H1 (cell line): ENCODE data around the gene TBRG4. TPM values are rescaled to one million over a fixed set of nuclear protein-coding genes. Genes with fewer than 3 reads are reported as not detected.

Experiments
- CTCF ChIA-PET: fragments of 300-600 bp; sonication (Branson Sonifier 250); formaldehyde crosslinking; loops from one replicate; lab custom pipeline; 2021; ENCODE audit not compliant: partially characterized antibody; lab: Charles Lee
- POLR2A ChIA-PET: fragments of 300-600 bp; sonication (Branson Sonifier 250); formaldehyde crosslinking; loops from one replicate; lab custom pipeline; 2021; ENCODE audit warnings: inconsistent platforms; ENCODE audit not compliant: partially characterized antibody; lab: Charles Lee
- DNase-seq, 2 experiments: peaks; one replicate each; pipeline versions ENCODE4 v3.0.0 to v3.0.0-alpha.2; 2010 to 2022; ENCODE audit warnings: low spot score in 2 of 2, low read depth in 1 of 2, mixed read lengths in 1 of 2
- FAIRE-seq: peaks from 2 replicates; lab custom pipeline; 2011; peaks lifted over from hg19 to GRCh38; lab: Jason Lieb, UNC
- H2AFZ ChIP-seq: 2 replicates; pipeline ENCODE4 v1.8.1; 2012; ENCODE audit warnings: low read length, inconsistent platforms
- H2AK5ac ChIP-seq: 2 replicates; pipeline ENCODE4 v1.6.1; 2013; ENCODE audit warnings: low read depth, low read length
- H2BK120ac ChIP-seq: replicated peaks from 2 replicates; pipeline ENCODE3; 2013; ENCODE audit warnings: low read depth, low read length, inconsistent platforms
- H2BK12ac ChIP-seq: 2 replicates; pipeline ENCODE4 v1.6.1; 2013; ENCODE audit warnings: low read depth, low read length
- H2BK15ac ChIP-seq: 2 replicates; pipeline ENCODE4 v1.6.1; 2013; ENCODE audit warnings: low read length
- H2BK20ac ChIP-seq: 2 replicates; pipeline ENCODE4 v1.6.1; 2013; ENCODE audit warnings: low read length
- H2BK5ac ChIP-seq: 2 replicates; pipeline ENCODE4 v1.6.1; 2013; ENCODE audit warnings: low read depth, low read length
- H3K14ac ChIP-seq: 2 replicates; pipeline ENCODE4 v1.6.1; 2013; ENCODE audit warnings: inconsistent platforms; ENCODE audit not compliant: insufficient read length
- H3K18ac ChIP-seq: 2 replicates; pipeline ENCODE4 v1.6.1; 2013; ENCODE audit warnings: low read length; ENCODE audit errors: extremely low read depth
- H3K23ac ChIP-seq: 2 replicates; pipeline ENCODE4 v1.6.1; 2013; ENCODE audit warnings: inconsistent platforms; ENCODE audit not compliant: insufficient read length
- H3K23me2 ChIP-seq: 2 replicates; pipeline ENCODE4 v1.6.1; 2013; ENCODE audit warnings: low read depth, low read length
- H3K27ac ChIP-seq: 2 replicates; pipeline ENCODE4 v1.6.1; 2011; ENCODE audit warnings: low read depth, low read length, inconsistent platforms
- H3K27me3 ChIP-seq, 4 experiments: replicated peaks in 1 of 4; 1 replicate in 1 of 4; 2 replicates in 3 of 4; pipeline versions ENCODE4 v1.6.1 to v1.8.1; 2011 to 2013; ENCODE audit warnings: low read length in 3 of 4, mild to moderate bottlenecking in 3 of 4, inconsistent platforms in 2 of 4, mixed read lengths in 2 of 4, moderate library complexity in 1 of 4; ENCODE audit not compliant: control insufficient read depth in 3 of 4, insufficient read depth in 3 of 4; ENCODE audit errors: extremely low read depth in 1 of 4
- H3K36me3 ChIP-seq, 4 experiments: 2 replicates each; pipeline versions ENCODE4 v1.6.1 to v1.8.1; 2011 to 2013; ENCODE audit warnings: mild to moderate bottlenecking in 4 of 4, low read length in 3 of 4, moderate library complexity in 2 of 4, control low read depth in 1 of 4, inconsistent platforms in 1 of 4; ENCODE audit not compliant: insufficient read depth in 4 of 4, control insufficient read depth in 2 of 4
- H3K4ac ChIP-seq: replicated peaks from 2 replicates; pipeline ENCODE3; 2013; ENCODE audit warnings: low read length, low read depth, mixed read lengths, inconsistent platforms; ENCODE audit not compliant: insufficient read length
- H3K4me1 ChIP-seq, 4 experiments: replicated peaks in 1 of 4; 1 replicate in 1 of 4; 2 replicates in 3 of 4; pipeline versions ENCODE4 v1.6.1 to v1.8.1; 2011 to 2013; ENCODE audit warnings: low read length in 3 of 4, inconsistent platforms in 2 of 4, mixed read lengths in 1 of 4; ENCODE audit not compliant: insufficient read depth in 4 of 4, control insufficient read depth in 3 of 4
- H3K4me2 ChIP-seq, 2 experiments: 2 replicates each; pipeline versions ENCODE4 v1.6.1 to v1.8.1; 2011 to 2013; ENCODE audit warnings: low read depth in 2 of 2, low read length in 2 of 2, control low read depth in 1 of 2, inconsistent platforms in 1 of 2, mild to moderate bottlenecking in 1 of 2; ENCODE audit not compliant: insufficient read depth in 1 of 2
- H3K4me3 ChIP-seq, 4 experiments: fragments of 200-600, 300-600 bp in 1 of 4; sonication (generic), shearing (Covaris generic), sonication (Bioruptor Twin) in 1 of 4; 2 replicates each; pipeline versions ENCODE4 v1.5.1 to v1.8.1; 2011 to 2016; ENCODE audit warnings: low read length in 4 of 4, low read depth in 3 of 4, control low read depth in 2 of 4, inconsistent platforms in 2 of 4, mild to moderate bottlenecking in 2 of 4, mixed read lengths in 1 of 4, moderate library complexity in 1 of 4; ENCODE audit not compliant: insufficient read depth in 2 of 4; ENCODE audit errors: extremely low read depth in 1 of 4
- H3K56ac ChIP-seq: replicated peaks from 2 replicates; pipeline ENCODE3; 2013; ENCODE audit warnings: low read depth, mild to moderate bottlenecking, mixed read lengths, low read length, inconsistent platforms; ENCODE audit not compliant: insufficient read length
- H3K79me1 ChIP-seq: 2 replicates; pipeline ENCODE4 v1.6.1; 2013; ENCODE audit warnings: low read depth, low read length, control low read depth
- H3K79me2 ChIP-seq, 2 experiments: 2 replicates each; pipeline versions ENCODE4 v1.6.1 to v1.8.1; 2012 to 2013; ENCODE audit warnings: low read length in 2 of 2, mild to moderate bottlenecking in 2 of 2, inconsistent platforms in 1 of 2; ENCODE audit not compliant: insufficient read depth in 2 of 2, control insufficient read depth in 1 of 2
- H3K9ac ChIP-seq, 4 experiments: replicated peaks in 1 of 4; 1 replicate in 1 of 4; 2 replicates in 3 of 4; pipeline versions ENCODE4 v1.6.1 to v1.8.1; 2011 to 2013; ENCODE audit warnings: low read depth in 3 of 4, low read length in 3 of 4, control low read depth in 2 of 4, mild to moderate bottlenecking in 2 of 4, moderate library complexity in 2 of 4, inconsistent platforms in 1 of 4; ENCODE audit errors: extremely low read depth in 1 of 4
- H3K9me3 ChIP-seq, 2 experiments: 2 replicates each; pipeline versions ENCODE4 v1.6.1 to v1.8.1; 2012 to 2013; ENCODE audit warnings: mild to moderate bottlenecking in 2 of 2, moderate library complexity in 2 of 2, control low read depth in 1 of 2, inconsistent platforms in 1 of 2, low read depth in 1 of 2, low read length in 1 of 2, mixed read lengths in 1 of 2; ENCODE audit not compliant: insufficient read depth in 2 of 2
- H4K20me1 ChIP-seq, 2 experiments: replicated peaks in 1 of 2; 2 replicates each; pipeline versions ENCODE3 to v1.8.1; 2011 to 2013; ENCODE audit warnings: inconsistent platforms in 2 of 2, low read length in 2 of 2, mild to moderate bottlenecking in 1 of 2; ENCODE audit not compliant: insufficient read depth in 2 of 2, control insufficient read depth in 1 of 2
- H4K5ac ChIP-seq: 2 replicates; pipeline ENCODE4 v1.6.1; 2013; ENCODE audit warnings: low read length, low read depth, mixed read lengths, inconsistent platforms; ENCODE audit not compliant: insufficient read length
- H4K8ac ChIP-seq: 2 replicates; pipeline ENCODE4 v1.8.0; 2013; ENCODE audit warnings: mild to moderate bottlenecking, moderate library complexity, low read length, inconsistent platforms; ENCODE audit not compliant: insufficient read depth; ENCODE audit errors: extremely low read depth
- H4K91ac ChIP-seq: replicated peaks from 2 replicates; pipeline ENCODE3; 2013; ENCODE audit warnings: low read length, mixed read lengths, inconsistent platforms; ENCODE audit not compliant: insufficient read length
- BRCA1 ChIP-seq: IDR thresholded peaks from 2 replicates; pipeline ENCODE4 v1.6.1; 2012; ENCODE audit warnings: low read depth, low read length, improper control_type of control experiment
- E2F6 ChIP-seq: IDR thresholded peaks from 2 replicates; pipeline ENCODE4 v1.6.1; 2012; ENCODE audit warnings: inconsistent platforms
- HDAC2 ChIP-seq, 2 experiments: fragments of 300-600 bp in 1 of 2; sonication (generic) in 1 of 2; IDR thresholded peaks; 2 replicates each; pipeline ENCODE4 v1.6.1; 2011 to 2012; ENCODE audit warnings: low read depth in 2 of 2, low read length in 2 of 2, mild to moderate bottlenecking in 2 of 2, moderate library complexity in 2 of 2, borderline replicate concordance in 1 of 2, inconsistent platforms in 1 of 2
- JUND ChIP-seq: IDR thresholded peaks from 2 replicates; pipeline ENCODE4 v1.6.1; 2011; ENCODE audit warnings: mild to moderate bottlenecking, improper control_type of control experiment, low read length
- KDM5A ChIP-seq: fragments of 200-600 bp; IDR thresholded peaks from 2 replicates; pipeline ENCODE4 v1.7.1; 2012; ENCODE audit warnings: mild to moderate bottlenecking, low read length, inconsistent platforms, mixed read lengths
- POLR2A ChIP-seq, 2 experiments: IDR thresholded peaks; 1 replicate in 1 of 2; 2 replicates in 1 of 2; pipeline ENCODE4 v1.6.1; 2011; ENCODE audit warnings: low read depth in 2 of 2, low read length in 2 of 2, mild to moderate bottlenecking in 2 of 2; ENCODE audit errors: control extremely low read depth in 1 of 2
- RAD21 ChIP-seq, 2 experiments: IDR thresholded peaks in 1 of 2; conservative IDR thresholded peaks in 1 of 2; 2 replicates each; pipeline ENCODE4 v1.6.1; 2011; ENCODE audit warnings: low read depth in 2 of 2, low read length in 2 of 2, improper control_type of control experiment in 1 of 2, inconsistent platforms in 1 of 2, mild to moderate bottlenecking in 1 of 2, moderate library complexity in 1 of 2
- SIN3A ChIP-seq, 2 experiments: IDR thresholded peaks in 1 of 2; conservative IDR thresholded peaks in 1 of 2; 2 replicates each; pipeline ENCODE4 v1.6.1; 2011 to 2012; ENCODE audit warnings: low read length in 2 of 2, improper control_type of control experiment in 1 of 2, low read depth in 1 of 2, mild to moderate bottlenecking in 1 of 2
- SP1 ChIP-seq: IDR thresholded peaks from 2 replicates; pipeline ENCODE4 v1.6.1; 2011; ENCODE audit warnings: low read depth, low read length
- SUZ12 ChIP-seq: fragments of 200-600 bp; sonication (generic); IDR thresholded peaks from 2 replicates; pipeline ENCODE4 v1.6.1; 2012; ENCODE audit warnings: mild to moderate bottlenecking, inconsistent platforms, low read length, moderate library complexity, mixed read lengths
- YY1 ChIP-seq: IDR thresholded peaks from 2 replicates; pipeline ENCODE4 v1.6.1; 2011; ENCODE audit warnings: low read depth, mild to moderate bottlenecking, low read length
- WGBS, 2 experiments: shearing (Covaris generic) in 1 of 2; methylation state at CpG; one replicate each; pipeline versions ENCODE4 v1.1.6 to v1.1.7; 2013 to 2015; ENCODE audit warnings: low lambda C conversion rate in 2 of 2, mixed read lengths in 2 of 2, inconsistent platforms in 1 of 2, low coverage in 1 of 2, missing lambda C conversion rate in 1 of 2; ENCODE audit not compliant: insufficient replicate concordance in 2 of 2, insufficient coverage in 1 of 2, insufficient read length in 1 of 2; ENCODE audit errors: extremely low coverage in 1 of 2, missing lambda C conversion rate in 1 of 2; 5-methylcytosine and 5-hydroxymethylcytosine counted together
- polyA plus RNA-seq, 7 experiments: library from polyadenylated mRNA; depleted of rRNA in 3 of 7; stranded (reverse) in 5 of 7; unstranded in 2 of 7; fragments of >200 nt in 5 of 7; fragments of 200-250 nt in 2 of 7; gene quantifications; 1 replicate in 5 of 7; 2 replicates in 1 of 7; 4 replicates in 1 of 7; pipeline versions ENCODE4 v1.2.1 to v1.2.3, GENCODE V29; 2011 to 2013; ENCODE audit warnings: missing spikeins in 2 of 7, mixed read lengths in 2 of 7
- total RNA-seq: library from RNA; stranded (reverse); fragmentation: NEBNext Ultra II Directional; extraction: Animal tissue kit (Norgen Biotek cat#: 25700); gene quantifications from 2 replicates; pipeline ENCODE4 v1.2.1, GENCODE V29; 2021

TBRG4 gene
- total and polyA plus RNA-seq, 2 of the 8 experiments (the other 6 are each of a cell fraction or from before 2014, with no cell fraction given) = 110 to 137 TPM

- peak overlapping the region; percentile 34 to 77 for H3K4me2 ChIP-seq
- H2BK5ac ChIP-seq = no peak overlapping the region
- H3K18ac ChIP-seq = no peak overlapping the region
- H2AFZ ChIP-seq = no peak overlapping the region
- H3K27ac ChIP-seq = no peak overlapping the region
- peaks cover 0 to 24% (median 16%) of the 10 kb centered on the region in 4 experiments; a peak in 5 of 7 replicates for H3K27me3 ChIP-seq
- no peak overlapping the region for H3K23ac ChIP-seq
- peak overlapping the region; percentile 11 for H3K56ac ChIP-seq
- peak overlapping the region; percentile 19; the same call in 1 of the 2 replicates for H2BK12ac ChIP-seq
- no peaks in the 10 kb centered on the region for H3K79me2 ChIP-seq
- H3K4ac ChIP-seq = peak overlapping the region; percentile 86
- 94% methylated on average over 8 of the region's 8 CpGs; no CpG with 5 or more reads in 1 of the 2 experiments for WGBS, 2 experiments
- peak overlapping the region; percentile 51 to 83 (median 53) for H3K4me3 ChIP-seq
- no peak overlapping the region for H4K5ac ChIP-seq
- peaks cover 0 to 7% of the 10 kb centered on the region in 2 experiments for H4K20me1 ChIP-seq
- H3K9ac ChIP-seq = no peak overlapping the region
- H3K23me2 ChIP-seq = peaks cover 6% of the 10 kb centered on the region
- H4K8ac ChIP-seq = no peak overlapping the region
- H2AK5ac ChIP-seq = peak overlapping the region; percentile 76; the same call in 1 of the 2 replicates
- ChIA-PET POLR2A (interaction anchor here (1.0 kb wide), 1 partner anchor 104 kb away, joined by 3 read pairs; no protein-coding TSS in a partner anchor), CTCF (interaction anchor here (0.9 to 6.2 kb wide), 11 partner anchors 16 to 434 kb away, joined by 3 to 56 read pairs (median 3); no protein-coding TSS in a partner anchor)
- H3K4me1 ChIP-seq = peaks cover 0 to 5% (median 0%) of the 10 kb centered on the region in 4 experiments; a peak in 3 of 7 replicates
- FAIRE-seq (no peak), DNase-seq (no peak)
- H2BK15ac ChIP-seq = no peak overlapping the region
- H3K9me3 ChIP-seq = no peaks in the 10 kb centered on the region
- no peak overlapping the region for H3K14ac ChIP-seq
- H3K79me1 ChIP-seq = no peaks in the 10 kb centered on the region
- no peaks in the 10 kb centered on the region for H3K36me3 ChIP-seq
- H2BK120ac ChIP-seq = no peak overlapping the region
- no peak overlapping the region for H2BK20ac ChIP-seq
- no peak overlapping the region for H4K91ac ChIP-seq
- TF ChIP-seq POLR2A (IDR thresholded peaks at IDR 0.05; ENCODE audit: control extremely low read depth in 1 of 2, low read depth in 2 of 2, low read length in 2 of 2) = no peak
- TF ChIP-seq SUZ12 = no peak
- no peak for TF ChIP-seq BRCA1
- no peak for TF ChIP-seq SIN3A (conservative IDR thresholded peaks at IDR 0.05 in 1 of 2, IDR thresholded peaks at IDR 0.05 in 1 of 2; ENCODE audit: low read depth in 1 of 2, low read length in 2 of 2)
- TF ChIP-seq HDAC2 (IDR thresholded peaks at IDR 0.05; ENCODE audit: borderline replicate concordance in 1 of 2, low read depth in 2 of 2, low read length in 2 of 2) = no peak
- no peak for TF ChIP-seq RAD21 (IDR thresholded peaks at IDR 0.05 in 1 of 2, conservative IDR thresholded peaks at IDR 0.05 in 1 of 2; ENCODE audit: low read depth in 2 of 2, low read length in 2 of 2)
- no peak for TF ChIP-seq YY1
- no peak for TF ChIP-seq KDM5A
- TF ChIP-seq SP1 = no peak
- no peak for TF ChIP-seq E2F6
- TF ChIP-seq JUND = no peak
Measured at GRCh38 chr7:45156516-45157272, 45.2 kb upstream of the TBRG4 start.
